Left hindlimb (tissue), 1 donor: ENCODE data around the gene DEFB128.
"Not testable (repeated sequence)": the region's sequence is repeated elsewhere in the genome, so short reads cannot be mapped to it uniquely, and the experiment has no call there.

Experiments
- DNase-seq: peaks from one replicate; pipeline ENCODE4 v3.0.0-alpha.2; 2018

DEFB128 gene

DNA sequence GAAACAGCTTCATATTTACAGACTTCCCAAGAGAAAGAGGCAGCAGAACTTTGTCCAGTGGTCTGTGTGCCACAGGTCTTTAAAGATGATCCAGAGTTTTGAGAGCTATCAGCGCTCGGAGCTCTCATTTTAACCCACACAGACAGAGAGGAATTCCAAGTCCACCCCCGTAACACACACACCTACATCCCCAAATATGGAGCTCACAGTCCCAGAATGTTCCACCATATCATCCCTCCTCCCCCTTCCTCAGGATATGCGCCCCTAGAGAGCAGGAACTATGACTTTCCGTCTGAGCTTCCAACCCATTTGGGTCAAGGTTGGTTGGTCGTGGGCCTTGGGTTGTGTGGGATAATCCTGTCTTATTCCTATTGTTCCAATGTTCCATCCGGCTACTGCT is at the start of gene DEFB128:
DEFB128 (minus strand) TSS at position 101 of the 400 bp plus-strand sequence; CDS start at position 13, 88 bp downstream.
- no peak for DNase-seq

- no peak for DNase-seq
These were observed 48.4 kb upstream of the DEFB128 start for GRCh38 chr20:237929-238328.

GRCh38 chr20:237489-237888 is 48.0 kb upstream of the DEFB128 start:
- no peak for DNase-seq

DNA sequence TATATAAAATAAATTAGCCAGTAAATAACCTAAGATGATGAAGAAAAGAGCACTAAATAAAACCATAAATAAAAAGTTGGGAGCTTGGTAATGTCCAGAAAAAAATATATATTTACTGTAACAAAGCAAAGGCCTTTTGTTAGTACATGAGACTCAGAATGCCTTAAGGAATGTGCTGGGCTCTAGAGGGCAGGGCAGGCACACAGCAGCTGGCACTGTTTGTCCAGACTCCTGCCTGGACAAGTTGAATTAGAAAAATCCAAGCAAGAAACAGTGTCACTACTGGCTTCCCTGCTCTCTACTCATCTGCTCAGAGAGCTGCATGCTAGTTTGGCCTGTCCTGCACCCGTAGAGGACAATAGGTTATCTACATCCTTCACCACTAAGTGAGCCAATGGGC is 46.4 kb upstream of the DEFB128 start:
- DNase-seq, result no peak

DNA sequence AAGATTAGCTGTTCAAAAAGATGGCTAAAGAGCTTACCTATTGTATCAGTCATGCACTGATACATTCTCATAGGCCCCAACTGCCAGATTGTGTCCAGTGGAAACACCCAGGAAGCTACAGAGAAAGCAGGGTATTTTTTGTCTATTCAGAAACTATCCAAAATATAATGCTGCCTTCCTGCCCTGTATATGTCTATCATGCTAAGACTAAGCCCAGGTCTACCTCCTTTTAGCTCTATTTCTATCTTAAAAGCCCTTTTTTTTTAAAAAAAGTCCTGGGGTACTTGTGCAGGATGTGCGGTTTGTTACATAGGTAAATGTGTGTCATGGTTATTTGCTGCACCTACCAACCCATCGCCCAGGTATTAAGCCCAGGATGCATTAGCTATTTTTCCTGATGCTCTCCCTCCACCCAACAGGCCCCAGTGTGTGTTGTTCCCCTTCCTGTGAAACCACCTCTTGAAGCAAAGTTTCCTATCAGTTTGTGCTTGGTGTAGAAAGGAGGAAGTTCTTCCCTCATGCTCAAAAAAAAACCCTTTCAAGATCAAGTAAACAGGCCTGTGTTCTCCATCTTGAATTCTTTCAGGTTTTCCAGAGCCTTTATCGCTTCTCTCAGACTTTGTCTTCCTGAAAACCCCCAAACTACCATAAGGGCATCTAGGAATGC is 38.1 kb upstream of the DEFB128 start:
- no peak for DNase-seq

DNA sequence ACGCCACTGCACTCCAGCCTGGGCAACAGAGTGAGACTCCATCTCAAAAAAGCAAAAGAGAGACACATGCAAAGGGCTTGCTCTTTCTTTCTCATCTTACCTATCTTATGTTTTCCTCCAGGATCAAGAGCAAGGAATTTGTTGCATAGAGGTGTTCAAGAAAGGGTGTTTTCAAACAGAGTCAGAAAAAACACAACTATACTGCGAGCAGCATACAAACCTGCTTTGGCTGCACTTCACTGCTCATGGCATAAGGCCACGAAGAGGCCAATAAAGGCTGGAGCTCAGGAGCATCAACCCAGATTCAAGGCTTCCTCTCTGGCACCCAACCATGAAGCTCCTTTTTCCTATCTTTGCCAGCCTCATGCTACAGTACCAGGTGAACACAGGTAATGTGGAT is 37.4 kb upstream of the DEFB128 start, which contains the start of gene DEFB129:
DEFB129 (plus strand) TSS at position 301 of the 400 bp plus-strand sequence; CDS start at position 332, 31 bp downstream.
- DNase-seq, result no peak

GRCh38 chr20:225879-226278 is 36.4 kb upstream of the DEFB128 start:
- not testable (repeated sequence) for DNase-seq

DNA sequence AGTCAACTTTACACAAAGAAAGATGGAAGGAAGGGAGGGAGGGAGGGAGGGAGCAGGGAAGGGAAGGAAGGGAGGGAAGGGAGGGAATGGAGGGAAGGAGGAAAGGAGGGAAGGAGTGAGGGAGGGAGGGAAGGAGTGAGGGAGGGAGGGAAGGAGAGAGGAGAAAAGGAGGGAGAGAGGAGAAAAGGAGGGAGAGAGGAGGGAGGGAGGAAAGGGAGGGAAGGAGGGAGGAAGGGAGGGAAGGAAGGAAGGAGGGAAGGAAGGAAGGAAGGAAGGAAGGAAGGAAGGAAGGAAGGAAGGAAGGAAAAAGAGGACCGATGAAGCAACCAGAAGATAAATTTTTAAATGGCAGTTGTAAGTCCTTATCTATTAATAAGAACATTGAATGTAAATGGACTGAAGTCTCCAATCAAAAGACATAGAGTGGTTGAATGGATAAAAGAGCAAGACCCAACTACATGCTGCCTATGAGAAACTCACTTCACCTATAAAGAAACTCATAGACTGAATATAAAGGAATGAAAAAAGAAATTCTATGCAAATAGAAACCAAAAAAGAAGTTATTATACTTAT is 31.8 kb upstream of the DEFB128 start:
- no peak for DNase-seq

DNA sequence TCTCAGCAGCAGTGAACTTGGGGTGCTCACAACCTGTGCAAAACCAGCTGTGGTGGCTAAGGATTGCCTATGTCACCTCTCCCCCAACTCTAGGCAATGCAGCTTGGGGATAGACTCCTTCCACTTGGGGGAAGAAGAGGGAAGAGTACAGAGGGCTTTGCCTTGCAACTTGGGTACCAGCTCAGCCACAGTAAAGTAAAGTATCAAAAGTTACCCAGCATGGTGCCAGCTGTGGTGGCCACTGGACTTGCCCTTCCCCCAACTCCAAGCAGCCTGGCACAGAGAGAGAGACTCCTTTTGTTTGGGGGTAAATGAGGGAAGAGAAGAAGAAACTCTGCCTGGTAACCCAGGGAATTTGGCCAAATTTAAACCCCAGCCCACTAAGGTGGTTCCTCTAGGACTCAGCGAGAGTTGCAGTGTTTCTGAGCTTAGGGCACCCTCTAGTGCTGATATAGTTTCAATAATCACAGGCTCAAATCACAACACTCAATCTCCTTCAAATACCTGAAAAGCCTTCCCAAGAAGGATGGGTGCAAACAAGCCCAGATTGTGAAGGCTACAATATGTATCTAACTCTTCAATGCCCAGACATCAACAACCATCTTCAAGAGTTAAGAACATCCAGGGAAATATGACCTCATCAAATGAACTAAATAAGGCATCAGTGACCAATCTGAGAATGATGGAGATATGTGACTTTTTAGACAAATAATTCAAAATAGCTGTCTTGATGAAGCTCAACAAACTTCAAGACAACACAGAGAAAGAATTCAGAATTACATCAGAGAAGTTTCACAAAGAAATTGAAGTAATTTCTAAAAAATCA is 30.0 kb upstream of the DEFB128 start:
- DNase-seq, result no peak

DNA sequence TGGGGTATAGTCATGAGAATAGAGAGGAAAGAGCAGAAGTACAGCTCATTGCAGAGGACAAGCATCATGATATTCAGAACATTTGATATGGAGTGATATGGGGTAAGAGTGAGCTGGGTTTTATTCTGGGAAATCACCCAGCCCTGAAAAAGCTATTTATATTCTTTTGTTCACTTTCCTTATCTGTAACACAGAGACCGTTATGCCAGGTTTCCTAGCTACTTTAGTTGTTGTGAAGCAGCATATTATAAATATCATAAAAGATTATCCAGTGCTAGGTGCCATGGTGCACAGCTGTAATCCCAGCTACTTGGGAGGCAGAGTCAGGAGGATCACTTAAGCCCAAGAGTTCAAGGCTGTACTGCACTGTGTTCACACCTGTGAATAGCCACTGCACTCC is 27.8 kb upstream of the DEFB128 start:
- DNase-seq, result no peak

GRCh38 chr20:215796-216195 is 26.3 kb upstream of the DEFB128 start:
- no peak for DNase-seq

GRCh38 chr20:214383-214782 is 24.9 kb upstream of the DEFB128 start:
- DNase-seq, result no peak

- no peak for DNase-seq
These were observed 21.4 kb upstream of the DEFB128 start for GRCh38 chr20:210809-211502.

GRCh38 chr20:208942-209566 is 19.5 kb upstream of the DEFB128 start:
- DNase-seq, result no peak

DNA sequence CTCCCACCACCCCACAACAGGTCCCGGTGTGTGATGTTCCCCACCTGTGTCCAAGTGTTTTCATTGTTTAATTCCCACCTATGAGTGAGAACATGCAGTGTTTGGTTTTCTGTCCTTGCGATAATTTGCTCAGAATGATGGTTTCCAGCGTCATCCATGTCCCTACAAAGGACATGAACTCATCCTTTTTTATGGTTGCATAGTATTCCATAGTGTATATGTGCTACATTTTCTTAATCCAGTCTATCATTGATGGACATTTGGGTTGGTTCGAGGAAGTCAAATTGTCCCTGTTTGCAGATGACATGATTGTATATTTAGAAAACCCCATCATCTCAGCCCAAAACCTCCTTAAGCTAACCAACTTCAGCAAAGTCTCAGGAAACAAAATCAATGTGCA is 14.1 kb upstream of the DEFB128 start:
- not testable (repeated sequence) for DNase-seq

GRCh38 chr20:199996-200395 is 10.5 kb upstream of the DEFB128 start:
- no peak for DNase-seq

GRCh38 chr20:198225-198624 is 8.7 kb upstream of the DEFB128 start:
- DNase-seq, result no peak

DNA sequence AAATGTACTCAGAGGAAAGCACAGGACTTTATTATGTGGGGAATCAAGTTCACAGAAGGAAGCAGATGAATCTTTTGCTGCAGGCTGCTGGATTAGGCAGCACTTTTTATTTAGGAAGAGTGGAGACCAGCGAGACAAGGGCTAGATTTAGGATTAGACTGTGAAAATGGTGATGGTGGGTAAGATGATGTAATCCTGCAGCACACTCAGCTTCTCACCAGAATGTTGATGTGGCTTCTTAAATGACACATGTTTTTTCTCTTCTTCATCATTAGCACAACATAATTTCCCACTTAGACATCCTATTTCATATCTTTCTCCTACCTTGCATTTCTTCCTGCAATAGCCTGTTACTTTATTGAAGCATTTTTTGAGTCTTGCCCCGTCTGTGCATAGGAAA is 1.8 kb downstream of the DEFB128 start:
- DNase-seq, result no peak

DNA sequence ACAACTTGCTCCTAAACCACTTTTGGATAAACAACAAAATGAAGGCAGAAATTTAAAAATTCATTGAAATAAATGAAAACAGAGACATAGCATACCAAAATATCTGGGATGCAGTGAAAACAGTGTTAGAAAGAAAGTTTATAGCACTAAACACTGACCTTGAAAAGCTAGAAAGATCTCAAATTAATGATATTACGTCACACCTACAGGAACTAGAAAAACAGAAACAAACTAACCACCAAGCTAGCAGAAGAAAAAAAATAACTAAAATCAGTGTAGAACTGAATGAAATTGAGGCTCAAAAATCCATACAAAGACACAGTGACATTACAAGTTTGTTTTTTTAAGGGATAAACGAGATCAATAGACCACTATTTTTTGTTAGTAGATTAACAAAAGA is 5.2 kb downstream of the DEFB128 start:
- no peak for DNase-seq

DNA sequence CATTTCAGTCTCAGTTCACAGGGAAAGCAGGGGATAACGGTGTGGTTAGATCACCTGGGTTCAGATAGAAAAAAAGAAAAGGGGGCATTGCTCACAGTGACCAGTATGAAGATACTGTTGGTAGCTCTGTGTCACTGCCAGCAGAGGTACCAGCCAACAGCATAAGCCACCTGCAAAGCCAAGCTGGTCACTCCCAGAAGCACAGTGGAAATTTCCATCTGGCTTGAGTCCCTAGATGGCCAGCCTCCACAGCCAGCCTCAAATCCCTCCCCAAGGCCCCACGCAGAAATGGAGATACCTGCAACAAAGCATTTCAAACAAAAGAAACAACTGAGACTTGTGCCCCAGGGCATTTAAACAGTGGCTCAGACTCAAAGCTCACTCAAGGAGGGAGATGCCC is 20.6 kb downstream of the DEFB128 start:
- no peak for DNase-seq

GRCh38 chr20:164618-165017 is 24.9 kb downstream of the DEFB128 start:
- DNase-seq, result no peak

DNA sequence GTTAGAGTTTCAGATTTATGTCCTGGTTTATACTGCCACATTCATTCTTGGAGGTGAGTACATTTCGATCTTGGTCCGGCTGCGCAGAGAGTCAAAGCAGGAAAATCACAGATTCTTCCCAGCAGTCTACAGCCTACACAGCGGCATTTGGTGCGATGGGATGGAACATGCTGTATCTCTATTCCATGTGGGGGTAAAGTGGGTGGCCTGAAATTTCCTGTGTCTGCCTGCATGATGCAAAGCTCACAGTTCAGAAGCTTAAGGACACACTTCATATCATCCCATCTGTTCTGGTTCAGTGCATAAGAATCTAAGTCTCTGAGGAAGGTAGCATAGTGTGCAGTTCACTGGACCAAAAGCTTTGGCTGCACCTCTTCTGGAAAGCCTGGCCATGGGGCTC is 32.4 kb downstream of the DEFB128 start, which contains the start of gene DEFB127:
DEFB127 (plus strand) TSS at position 301 of the 400 bp plus-strand sequence; CDS start at position 392, 91 bp downstream.
- DNase-seq, result no peak

DNA sequence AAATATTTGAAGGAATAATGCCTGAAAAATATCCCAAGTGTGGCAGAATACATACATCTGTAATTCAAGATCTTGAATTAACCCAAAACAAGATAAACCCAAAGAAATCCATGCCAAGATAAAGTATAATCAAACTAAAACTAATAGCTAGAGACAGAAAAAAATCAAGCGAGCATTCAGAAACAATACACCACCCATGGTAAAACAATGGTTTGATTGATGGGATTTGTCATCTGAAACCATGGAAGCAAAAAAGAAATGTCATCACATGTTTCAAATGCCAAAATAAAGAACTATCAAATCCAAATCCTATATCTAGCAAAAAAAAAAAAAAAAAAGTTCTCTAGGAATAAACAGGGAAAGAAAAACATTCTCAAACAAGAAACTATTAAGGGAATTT is 37.4 kb downstream of the DEFB128 start:
- DNase-seq, result no peak
